ENCODE data around the gene MVD.

Gene MVD

DNA sequence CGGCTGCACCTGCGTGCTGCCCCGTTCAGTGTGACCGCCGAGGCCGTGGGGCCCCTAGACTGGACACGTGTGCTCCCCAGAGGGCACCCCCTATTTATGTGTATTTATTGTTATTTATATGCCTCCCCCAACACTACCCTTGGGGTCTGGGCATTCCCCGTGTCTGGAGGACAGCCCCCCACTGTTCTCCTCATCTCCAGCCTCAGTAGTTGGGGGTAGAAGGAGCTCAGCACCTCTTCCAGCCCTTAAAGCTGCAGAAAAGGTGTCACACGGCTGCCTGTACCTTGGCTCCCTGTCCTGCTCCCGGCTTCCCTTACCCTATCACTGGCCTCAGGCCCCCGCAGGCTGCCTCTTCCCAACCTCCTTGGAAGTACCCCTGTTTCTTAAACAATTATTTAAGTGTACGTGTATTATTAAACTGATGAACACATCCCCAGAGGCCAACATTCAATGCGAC is 22.8 kb downstream of the MVD start:
- DNase-seq (ENCODE audit: low read depth), result no peak

DNA sequence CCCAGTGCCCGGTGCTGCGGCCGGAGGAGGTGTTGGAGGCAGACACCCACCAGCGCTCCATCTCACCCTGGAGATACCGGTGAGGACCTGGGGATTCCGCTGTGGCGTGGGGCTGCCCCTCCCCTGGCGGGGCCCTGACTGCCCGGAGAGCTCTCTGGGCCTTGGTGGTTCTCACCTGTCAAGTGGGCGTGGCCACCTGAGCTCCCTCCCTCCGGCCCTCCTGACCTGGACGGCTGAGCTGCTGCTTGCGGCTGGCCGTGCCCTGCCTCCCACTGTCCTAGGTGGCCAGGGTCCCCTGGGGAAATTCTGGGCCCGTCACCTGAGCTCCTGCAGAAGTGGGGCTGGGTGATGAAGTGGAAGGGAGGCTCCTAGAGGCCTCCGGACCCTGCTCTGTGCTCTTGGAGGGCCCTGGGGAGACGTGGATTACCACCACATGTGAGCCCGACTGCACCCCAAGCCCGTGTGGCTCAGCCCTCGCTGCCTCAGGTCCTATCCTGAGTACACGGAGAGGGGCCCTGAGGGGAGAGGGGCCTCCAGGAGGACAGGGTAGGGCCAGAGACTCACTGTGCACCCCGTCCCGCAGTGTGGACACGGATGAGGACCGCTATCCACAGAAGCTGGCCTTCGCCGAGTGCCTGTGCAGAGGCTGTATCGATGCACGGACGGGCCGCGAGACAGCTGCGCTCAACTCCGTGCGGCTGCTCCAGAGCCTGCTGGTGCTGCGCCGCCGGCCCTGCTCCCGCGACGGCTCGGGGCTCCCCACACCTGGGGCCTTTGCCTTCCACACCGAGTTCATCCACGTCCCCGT is 23.5 kb downstream of the MVD start:
- DNase-seq (ENCODE audit: low read depth), result no peak

DNA sequence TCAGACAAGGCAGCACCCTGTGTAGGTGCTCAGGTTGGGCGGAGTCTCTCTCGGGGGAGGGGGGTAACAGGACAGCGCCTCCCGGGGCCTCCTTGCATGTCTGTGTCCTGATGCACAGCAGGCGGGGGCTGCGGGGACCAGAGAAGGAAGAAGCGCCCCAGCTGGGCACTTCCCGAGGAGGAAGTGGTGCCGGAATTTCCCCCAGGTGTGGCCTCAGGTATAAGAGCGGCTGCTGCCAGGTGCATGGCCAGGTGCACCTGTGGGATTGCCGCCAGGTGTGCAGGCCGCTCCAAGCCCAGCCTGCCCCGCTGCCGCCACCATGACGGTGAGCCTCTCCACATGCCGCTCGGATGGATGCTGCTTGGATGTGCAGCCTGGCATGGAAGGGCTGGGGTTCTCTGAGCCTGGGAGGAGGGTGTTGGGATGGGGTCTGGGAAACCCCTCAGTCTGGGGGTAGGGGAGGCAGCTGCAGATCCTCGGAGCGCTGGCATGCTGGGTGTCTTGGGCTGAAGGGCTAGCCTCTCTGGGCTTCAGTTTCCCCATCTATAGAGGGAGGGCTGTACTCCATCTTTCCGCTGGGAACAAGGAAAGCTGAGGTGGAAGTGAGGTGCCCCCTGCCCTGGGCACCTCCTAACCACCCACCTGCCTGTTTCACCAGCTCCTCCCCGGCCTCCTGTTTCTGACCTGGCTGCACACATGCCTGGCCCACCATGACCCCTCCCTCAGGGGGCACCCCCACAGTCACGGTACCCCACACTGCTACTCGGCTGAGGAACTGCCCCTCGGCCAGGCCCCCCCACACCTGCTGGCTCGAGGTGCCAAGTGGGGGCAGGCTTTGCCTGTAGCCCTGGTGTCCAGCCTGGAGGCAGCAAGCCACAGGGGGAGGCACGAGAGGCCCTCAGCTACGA is 24.3 kb downstream of the MVD start, which contains the start of gene IL17C:
IL17C (plus strand) TSS at position 250 of the 908 bp plus-strand sequence; CDS start at position 320, 70 bp downstream.
- no peak for DNase-seq (ENCODE audit: low read depth)

DNA sequence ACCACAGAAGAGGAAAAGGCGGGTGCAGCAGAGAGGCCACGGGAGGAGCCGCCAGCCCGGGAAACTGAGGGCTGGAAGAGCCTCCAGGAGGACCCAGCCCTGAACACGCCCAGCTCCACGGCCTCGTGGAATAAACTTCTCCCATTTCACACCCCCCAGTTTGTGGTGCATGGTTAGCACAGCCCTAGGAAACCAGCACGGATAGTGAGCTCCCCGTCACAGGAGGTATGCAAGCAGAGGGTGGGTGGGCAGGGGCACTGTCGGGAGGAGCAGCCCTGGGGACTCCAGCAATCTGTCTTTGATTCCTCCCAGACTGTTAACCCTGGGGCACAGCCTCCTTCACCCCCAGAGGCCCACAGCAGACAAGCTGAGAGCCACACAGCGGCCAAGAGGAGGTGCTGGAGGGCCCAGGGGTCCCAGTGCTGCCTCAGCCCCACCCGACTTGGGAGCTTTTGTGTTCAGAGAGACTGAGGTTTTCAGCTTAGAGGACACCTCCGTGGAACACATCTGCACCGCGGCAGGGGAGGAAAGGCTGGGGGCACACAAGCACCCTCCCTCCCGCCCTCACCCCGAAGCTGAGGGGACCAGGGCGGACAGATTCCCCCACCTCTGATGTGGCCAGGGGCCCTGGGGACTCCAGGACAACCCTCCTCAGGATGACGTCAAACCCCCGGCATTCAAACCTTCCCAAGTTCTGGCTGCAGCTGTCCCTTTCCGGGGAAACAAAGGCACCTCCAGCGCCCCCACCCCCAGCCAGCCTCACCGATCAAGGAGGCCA is 26.2 kb downstream of the MVD start:
- no peak for DNase-seq (ENCODE audit: low read depth)

DNA sequence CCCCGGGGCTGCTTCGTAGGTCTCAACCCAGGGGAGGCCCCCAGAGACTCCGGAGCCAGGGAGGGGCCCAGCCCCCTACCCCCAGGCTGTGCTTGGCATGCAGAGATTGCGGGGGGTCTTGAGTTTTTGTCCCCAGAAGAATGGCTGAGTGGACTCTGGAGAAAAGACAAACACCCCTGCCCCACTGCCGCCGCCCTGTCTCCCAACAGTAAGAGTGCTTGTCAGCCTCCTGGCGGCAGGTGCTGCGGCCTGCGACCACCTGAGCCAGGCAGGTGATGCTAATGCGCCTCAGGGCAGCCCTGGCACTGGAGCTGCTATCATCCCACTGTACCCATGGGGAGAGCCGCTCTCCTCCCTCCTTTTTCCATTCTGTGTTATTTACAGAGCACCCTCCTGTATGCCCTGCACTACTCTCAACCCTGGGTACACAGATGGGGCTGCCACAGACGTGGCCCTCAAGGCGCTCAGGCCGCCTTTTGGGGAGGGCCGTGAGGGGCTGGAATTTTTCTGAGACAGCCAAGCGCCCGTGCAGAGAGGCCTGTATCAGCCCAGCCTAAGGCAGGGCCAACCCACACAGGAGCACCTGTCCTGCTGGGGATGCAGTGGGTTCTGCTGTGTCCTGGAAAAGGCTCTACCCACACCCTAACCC is 27.1 kb downstream of the MVD start:
- no peak for DNase-seq (ENCODE audit: low read depth)

DNA sequence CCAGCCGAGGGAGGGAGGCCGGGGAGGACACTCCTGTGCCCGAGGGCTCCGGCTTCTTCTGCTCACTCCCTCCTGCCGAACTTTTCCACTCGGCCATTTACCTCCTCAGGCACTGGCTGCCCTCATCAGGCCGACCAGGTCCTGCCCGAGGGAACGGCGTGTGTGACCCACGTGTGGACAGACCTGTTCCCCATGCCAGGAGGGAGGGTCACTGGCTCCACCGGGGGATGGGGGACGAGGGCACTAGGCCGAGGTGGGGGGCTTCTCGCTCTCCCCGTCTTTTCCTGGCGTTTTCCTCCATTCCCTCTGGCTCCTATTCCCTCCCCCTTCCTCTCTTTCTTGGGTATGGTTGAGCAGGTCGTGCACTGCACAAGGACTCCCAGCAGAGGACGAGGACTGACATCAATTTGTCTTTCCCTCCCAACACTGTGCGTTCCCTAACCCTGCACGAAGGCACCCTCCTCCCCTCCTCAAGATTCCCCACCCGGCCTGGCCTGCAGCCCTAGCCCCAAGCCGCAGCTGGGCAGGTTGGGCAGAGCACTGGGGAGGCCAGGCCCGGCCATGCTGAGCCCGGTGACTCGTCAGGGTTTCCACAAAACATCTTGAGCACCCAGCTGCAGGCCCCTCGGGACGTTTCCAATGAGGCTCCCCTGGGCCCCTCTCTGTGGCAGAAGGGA is 27.8 kb downstream of the MVD start:
- DNase-seq (ENCODE audit: low read depth), result no peak

GRCh38 chr16:88634141-88634993 is 28.5 kb downstream of the MVD start:
- DNase-seq (ENCODE audit: low read depth), result peak; percentile 46

DNA sequence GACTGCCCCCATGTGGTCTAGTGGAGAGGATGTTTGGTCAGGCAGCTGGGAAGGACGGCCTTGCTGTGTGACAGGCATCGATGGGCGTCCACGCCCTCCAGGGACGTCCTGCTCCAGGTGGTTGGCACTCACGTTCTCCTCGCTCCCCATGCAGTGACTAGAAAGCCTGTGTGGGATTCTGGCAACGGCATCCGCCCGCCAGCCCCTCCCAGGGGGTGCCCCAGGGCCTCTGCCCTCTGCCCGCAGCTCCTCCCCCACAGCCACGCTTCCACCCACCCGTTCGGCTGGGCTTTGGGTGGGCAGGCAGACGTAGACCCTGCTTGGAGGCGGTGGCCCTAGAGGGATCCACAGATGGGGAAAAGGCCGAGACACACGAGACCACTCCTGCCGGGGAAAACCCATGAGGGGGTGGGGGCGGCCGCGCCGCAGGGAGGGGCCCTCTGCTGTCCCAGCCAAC is 29.2 kb downstream of the MVD start:
- peak; percentile 53 for DNase-seq (ENCODE audit: low read depth)

DNA sequence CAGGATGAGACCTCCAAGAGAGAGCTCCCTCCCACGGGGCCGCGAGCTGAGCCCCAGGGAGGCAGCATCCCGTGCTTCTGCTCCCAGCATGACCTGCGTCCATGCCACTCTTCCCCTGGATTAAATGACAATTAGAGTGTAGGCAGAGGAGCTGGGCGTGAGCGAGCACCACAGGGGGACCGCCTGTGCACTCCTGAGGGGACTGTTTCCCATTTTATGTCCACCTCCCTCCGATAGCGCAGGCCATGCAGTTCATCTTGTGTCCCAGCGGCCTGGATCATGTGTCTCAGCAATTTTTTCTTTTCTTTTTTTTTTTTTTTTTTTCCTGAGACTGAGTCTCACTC is 30.3 kb downstream of the MVD start:
- no peak for DNase-seq (ENCODE audit: low read depth)

DNA sequence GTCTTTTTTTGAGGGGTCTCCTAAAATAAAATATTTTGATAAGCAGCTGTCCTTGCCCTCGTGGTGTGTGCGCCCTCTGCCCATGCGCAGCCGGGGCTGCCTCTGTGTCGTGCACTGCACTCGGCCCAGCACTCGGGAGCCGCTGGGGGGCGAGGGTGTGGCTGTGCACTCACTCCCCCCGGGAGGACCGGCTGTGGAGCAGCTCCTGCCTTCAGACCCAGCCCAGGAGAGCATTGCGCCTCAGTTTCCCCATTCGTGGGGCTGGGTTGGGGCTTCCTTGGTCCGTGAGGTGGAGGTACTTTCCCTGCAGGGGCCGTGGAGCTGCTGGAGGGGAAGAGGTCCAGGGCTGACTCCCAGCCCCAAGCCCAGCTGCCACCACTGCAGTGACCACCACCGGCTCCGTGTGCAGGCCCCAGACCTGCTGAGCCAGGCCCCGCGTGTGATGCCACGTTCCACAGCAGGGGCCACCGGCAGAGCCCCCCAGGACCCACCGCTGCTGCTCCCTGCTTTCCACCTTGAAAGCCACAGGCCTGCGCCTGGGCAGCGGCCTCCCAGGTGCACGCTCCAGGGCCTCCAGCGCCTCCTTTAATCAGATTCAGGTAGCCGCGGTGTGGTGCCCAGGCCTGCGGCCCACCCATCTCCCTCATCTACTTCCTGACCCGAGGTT is 30.8 kb downstream of the MVD start:
- DNase-seq (ENCODE audit: low read depth), result no peak

DNA sequence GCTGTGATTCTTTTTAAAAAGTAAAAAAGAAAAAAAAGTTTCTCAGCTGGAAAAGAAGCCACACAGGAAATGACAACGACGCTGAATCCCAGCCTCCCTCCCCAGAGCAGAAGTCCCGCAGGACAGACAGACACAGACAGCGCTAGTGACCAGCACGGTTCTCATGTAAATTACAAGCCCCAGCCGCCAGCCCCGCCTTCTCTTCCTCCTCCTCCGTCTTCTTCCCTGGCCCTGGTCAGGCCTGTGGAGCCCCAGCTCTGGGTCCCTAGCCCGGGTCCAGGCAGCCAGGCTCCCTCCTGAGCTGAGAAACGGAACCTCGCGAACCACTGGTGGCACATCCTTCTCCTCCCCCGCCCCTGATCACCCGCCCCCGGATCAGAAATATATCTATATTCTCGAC is 31.5 kb downstream of the MVD start:
- no peak for DNase-seq (ENCODE audit: low read depth)

- no peak for DNase-seq (ENCODE audit: low read depth)
These were observed 31.9 kb downstream of the MVD start for GRCh38 chr16:88630941-88631340.

- DNase-seq (ENCODE audit: low read depth), result no peak
These were observed 32.5 kb downstream of the MVD start for GRCh38 chr16:88630433-88630832.

GRCh38 chr16:88629835-88630234 is 33.1 kb downstream of the MVD start:
- no peak for DNase-seq (ENCODE audit: low read depth)

DNA sequence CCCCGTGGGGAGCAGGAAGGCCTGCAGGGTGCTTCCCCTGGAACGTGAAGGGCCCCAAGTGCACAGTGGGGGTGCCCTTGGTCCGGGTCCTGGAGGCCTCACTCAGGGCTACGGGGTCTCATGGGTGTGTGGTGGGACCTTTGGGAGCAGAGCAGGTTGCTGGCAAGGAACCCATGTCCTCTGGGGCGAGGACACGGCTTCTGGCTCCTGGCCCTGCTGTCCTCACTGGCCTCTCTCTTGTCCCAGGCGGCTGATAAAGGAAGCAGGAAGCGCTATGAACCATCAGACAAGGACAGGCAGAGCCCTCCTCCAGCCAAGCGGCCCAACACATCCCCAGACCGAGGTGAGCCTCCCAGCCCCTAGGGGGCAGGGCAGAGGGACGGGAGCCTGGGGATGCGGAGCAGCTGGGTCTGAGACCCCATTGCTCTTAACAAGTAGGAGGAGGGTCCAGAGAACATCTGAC is 34.3 kb downstream of the MVD start:
- DNase-seq (ENCODE audit: low read depth), result no peak

GRCh38 chr16:88627531-88628411 is 35.1 kb downstream of the MVD start:
- no peak for DNase-seq (ENCODE audit: low read depth)

DNA sequence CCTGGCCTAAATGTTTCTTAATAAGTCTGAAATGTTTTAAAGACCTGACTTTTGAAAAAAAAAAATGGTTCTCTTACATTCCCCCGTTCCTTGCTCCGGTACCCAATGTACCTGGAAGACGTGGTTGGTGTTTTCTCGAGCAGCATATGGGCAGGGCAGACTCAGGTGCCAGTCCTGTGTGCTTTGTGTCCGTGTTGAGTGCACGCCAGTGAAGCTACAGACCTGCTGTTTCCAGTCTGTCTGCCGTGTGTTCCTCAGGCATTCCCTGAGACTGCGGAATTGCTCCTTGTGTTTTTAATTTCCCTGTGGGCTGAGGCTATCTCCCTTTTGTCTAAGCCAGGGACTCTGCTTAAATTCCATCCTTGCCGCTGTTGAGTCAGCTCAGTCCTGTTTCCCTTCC is 36.2 kb downstream of the MVD start:
- no peak for DNase-seq (ENCODE audit: low read depth)

DNA sequence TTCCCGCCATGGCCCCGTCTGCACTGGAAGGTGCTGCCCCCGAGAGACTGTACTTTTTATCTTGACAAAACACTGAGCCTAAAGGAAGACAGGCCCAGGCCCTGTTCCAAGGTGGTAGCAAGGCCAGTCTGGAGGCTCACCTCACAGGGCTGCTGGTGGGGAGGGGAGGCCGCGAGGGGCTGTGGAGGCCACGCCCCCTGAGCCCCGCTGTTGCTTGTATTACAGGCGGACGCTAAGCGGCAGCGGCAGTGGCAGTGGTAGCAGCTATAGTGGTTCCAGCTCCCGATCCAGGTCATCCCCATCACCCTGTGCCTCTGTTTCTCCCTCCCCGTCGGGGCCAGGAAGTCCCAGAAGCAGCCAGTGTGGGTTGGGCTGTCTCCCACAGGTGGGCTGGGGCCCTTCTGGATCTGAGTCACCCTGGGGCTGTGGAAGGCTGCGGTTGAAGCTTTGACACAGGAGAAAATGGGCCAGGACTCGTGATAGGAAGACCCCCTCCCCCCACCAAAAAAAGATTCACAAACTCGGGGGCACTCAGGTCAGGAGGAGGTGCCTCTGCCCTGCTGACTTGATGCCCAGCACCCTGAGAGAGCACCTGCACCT is 37.8 kb downstream of the MVD start:
- DNase-seq (ENCODE audit: low read depth), result no peak
